ENCODE results near the gene S100A7. TPM values are rescaled to one million over a fixed set of nuclear protein-coding genes. Genes with fewer than 3 reads are reported as not detected.

The S100A7 gene
- total and polyA plus RNA-seq, 2 donors (not counting 1 experiment from before 2014, with no cell fraction given): not detected

DNA sequence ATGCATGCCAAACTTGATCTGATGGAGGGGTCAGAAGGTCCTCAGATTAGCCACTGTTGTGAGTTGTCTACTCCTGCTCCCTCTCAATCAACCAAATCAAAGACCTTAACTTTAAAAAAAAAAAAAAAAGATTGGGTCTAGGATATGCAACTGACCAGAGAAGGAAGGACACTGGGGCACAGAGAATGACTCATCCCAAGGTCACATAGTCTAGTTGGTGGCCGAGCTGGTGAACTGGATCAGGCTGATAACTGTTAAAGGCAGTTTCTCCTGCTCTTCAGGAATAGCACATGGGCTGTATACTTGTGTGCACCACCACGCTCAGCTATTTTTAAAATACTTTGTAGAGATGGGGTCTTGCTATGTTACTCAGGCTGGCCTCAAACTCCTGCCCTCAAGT lies 14.8 kb upstream of the S100A7 start:
- Histone ChIP-seq H3K27ac (ENCODE audit: insufficient read depth, low read length) (no peak overlapping the region), H3K36me3 (ENCODE audit: control insufficient read depth, insufficient read depth, low read length) (no peaks in the 10 kb centered on the region), H3K4me1 (ENCODE audit: control insufficient read depth, extremely low read depth, insufficient read depth, low read length) (no peaks in the 10 kb centered on the region), H3K27me3 (ENCODE audit: control insufficient read depth, insufficient read depth, low read length) (no peaks in the 10 kb centered on the region), H3K4me2 (ENCODE audit: extremely low read depth, insufficient read depth, low read length) (no peak overlapping the region), H2AFZ (ENCODE audit: low read length) (no peak overlapping the region), H4K20me1 (ENCODE audit: control insufficient read depth, extremely low read depth, insufficient read depth, low read length) (no peaks in the 10 kb centered on the region), H3K9ac (ENCODE audit: insufficient read depth, low read length) (no peak overlapping the region), H3K79me2 (ENCODE audit: control insufficient read depth, insufficient read depth, low read length) (no peaks in the 10 kb centered on the region), H3K9me3 (ENCODE audit: control insufficient read depth, insufficient read depth, low read depth, low read length) (no peaks in the 10 kb centered on the region), H3K4me3 (replicated peaks in 1 of 4; ENCODE audit: control extremely low read depth in 1 of 4, insufficient read depth in 1 of 4, low read depth in 3 of 4, low read length in 4 of 4) (no peak overlapping the region)
- TF ChIP-seq EZH2 (IDR thresholded peaks at IDR 0.05; ENCODE audit: low read length, missing control alignments): no peak
- TF ChIP-seq, protein P1, sequence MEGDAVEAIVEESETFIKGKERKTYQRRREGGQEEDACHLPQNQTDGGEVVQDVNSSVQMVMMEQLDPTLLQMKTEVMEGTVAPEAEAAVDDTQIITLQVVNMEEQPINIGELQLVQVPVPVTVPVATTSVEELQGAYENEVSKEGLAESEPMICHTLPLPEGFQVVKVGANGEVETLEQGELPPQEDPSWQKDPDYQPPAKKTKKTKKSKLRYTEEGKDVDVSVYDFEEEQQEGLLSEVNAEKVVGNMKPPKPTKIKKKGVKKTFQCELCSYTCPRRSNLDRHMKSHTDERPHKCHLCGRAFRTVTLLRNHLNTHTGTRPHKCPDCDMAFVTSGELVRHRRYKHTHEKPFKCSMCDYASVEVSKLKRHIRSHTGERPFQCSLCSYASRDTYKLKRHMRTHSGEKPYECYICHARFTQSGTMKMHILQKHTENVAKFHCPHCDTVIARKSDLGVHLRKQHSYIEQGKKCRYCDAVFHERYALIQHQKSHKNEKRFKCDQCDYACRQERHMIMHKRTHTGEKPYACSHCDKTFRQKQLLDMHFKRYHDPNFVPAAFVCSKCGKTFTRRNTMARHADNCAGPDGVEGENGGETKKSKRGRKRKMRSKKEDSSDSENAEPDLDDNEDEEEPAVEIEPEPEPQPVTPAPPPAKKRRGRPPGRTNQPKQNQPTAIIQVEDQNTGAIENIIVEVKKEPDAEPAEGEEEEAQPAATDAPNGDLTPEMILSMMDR (conservative IDR thresholded peaks at IDR 0.05 in 1 of 2, IDR thresholded peaks at IDR 0.05 in 1 of 2; ENCODE audit: low read depth in 1 of 2, low read length in 2 of 2): no peak
- no peak for DNase-seq (ENCODE audit: low read depth in 2 of 2)

DNA sequence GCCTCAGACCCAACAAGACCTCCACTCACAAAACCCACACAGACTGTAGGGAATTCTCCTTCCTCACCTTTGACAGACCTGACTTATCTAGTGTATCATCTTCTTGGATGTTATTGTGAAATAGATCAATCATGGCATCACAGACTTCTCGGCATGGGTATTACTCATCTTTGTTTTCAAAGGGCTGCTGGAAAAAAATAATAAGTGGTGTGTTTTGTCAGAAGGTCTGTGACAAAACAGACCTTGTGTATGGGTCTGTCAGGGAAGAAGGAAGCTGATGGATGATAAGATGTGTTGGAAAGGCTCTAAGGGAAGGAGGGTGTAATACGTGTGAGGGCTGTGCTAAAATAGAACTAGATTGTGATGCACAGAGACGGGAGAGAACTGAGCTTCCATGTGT lies 13.9 kb upstream of the S100A7 start:
- Histone ChIP-seq H3K9ac (ENCODE audit: insufficient read depth, low read length) (no peak overlapping the region), H2AFZ (ENCODE audit: low read length) (no peak overlapping the region), H4K20me1 (ENCODE audit: control insufficient read depth, extremely low read depth, insufficient read depth, low read length) (no peaks in the 10 kb centered on the region), H3K4me2 (ENCODE audit: extremely low read depth, insufficient read depth, low read length) (no peak overlapping the region), H3K79me2 (ENCODE audit: control insufficient read depth, insufficient read depth, low read length) (no peaks in the 10 kb centered on the region), H3K27me3 (ENCODE audit: control insufficient read depth, insufficient read depth, low read length) (no peaks in the 10 kb centered on the region), H3K4me3 (replicated peaks in 1 of 4; ENCODE audit: control extremely low read depth in 1 of 4, insufficient read depth in 1 of 4, low read depth in 3 of 4, low read length in 4 of 4) (no peak overlapping the region), H3K9me3 (ENCODE audit: control insufficient read depth, insufficient read depth, low read depth, low read length) (no peaks in the 10 kb centered on the region), H3K4me1 (ENCODE audit: control insufficient read depth, extremely low read depth, insufficient read depth, low read length) (no peaks in the 10 kb centered on the region), H3K27ac (ENCODE audit: insufficient read depth, low read length) (no peak overlapping the region), H3K36me3 (ENCODE audit: control insufficient read depth, insufficient read depth, low read length) (no peaks in the 10 kb centered on the region)
- DNase-seq (ENCODE audit: low read depth in 2 of 2): no peak
- TF ChIP-seq, protein P1 (conservative IDR thresholded peaks at IDR 0.05 in 1 of 2, IDR thresholded peaks at IDR 0.05 in 1 of 2; ENCODE audit: low read depth in 1 of 2, low read length in 2 of 2): no peak
- no peak for TF ChIP-seq EZH2 (IDR thresholded peaks at IDR 0.05; ENCODE audit: low read length, missing control alignments)

DNA sequence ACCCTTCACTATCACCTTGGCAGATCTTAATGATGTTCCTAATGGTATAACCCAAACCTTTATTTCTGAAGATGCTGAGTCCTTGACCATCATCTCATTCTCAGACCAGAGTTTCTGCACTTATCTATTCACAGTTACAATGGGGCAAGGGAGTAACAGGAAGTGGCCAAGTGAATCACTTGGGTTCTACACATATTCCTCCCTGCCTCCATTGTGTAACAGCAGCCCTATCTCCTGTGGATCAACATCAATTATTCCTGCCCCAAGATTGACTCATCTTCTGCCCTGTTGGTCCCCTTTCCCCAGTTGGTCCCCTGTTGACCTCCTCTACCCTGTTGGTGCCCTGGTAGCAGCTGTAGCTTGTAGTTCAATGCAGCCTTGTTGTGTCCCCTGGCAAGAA lies 10.3 kb upstream of the S100A7 start:
- no peak overlapping the region for H3K9ac ChIP-seq (ENCODE audit: insufficient read depth, low read length)
- H3K27me3 ChIP-seq (ENCODE audit: control insufficient read depth, insufficient read depth, low read length): no peaks in the 10 kb centered on the region
- TF ChIP-seq, protein P1 (conservative IDR thresholded peaks at IDR 0.05 in 1 of 2, IDR thresholded peaks at IDR 0.05 in 1 of 2; ENCODE audit: low read depth in 1 of 2, low read length in 2 of 2): no peak
- no peak for TF ChIP-seq EZH2 (IDR thresholded peaks at IDR 0.05; ENCODE audit: low read length, missing control alignments)
- H2AFZ ChIP-seq (ENCODE audit: low read length): no peak overlapping the region
- no peak for DNase-seq (ENCODE audit: low read depth in 2 of 2)
- H3K9me3 ChIP-seq (ENCODE audit: control insufficient read depth, insufficient read depth, low read depth, low read length): no peaks in the 10 kb centered on the region
- no peaks in the 10 kb centered on the region for H3K36me3 ChIP-seq (ENCODE audit: control insufficient read depth, insufficient read depth, low read length)
- peaks cover 5% of the 10 kb centered on the region for H3K4me1 ChIP-seq (ENCODE audit: control insufficient read depth, extremely low read depth, insufficient read depth, low read length)
- no peaks in the 10 kb centered on the region for H4K20me1 ChIP-seq (ENCODE audit: control insufficient read depth, extremely low read depth, insufficient read depth, low read length)
- H3K4me3 ChIP-seq (replicated peaks in 1 of 4; ENCODE audit: control extremely low read depth in 1 of 4, insufficient read depth in 1 of 4, low read depth in 3 of 4, low read length in 4 of 4): no peak overlapping the region
- H3K79me2 ChIP-seq (ENCODE audit: control insufficient read depth, insufficient read depth, low read length): no peaks in the 10 kb centered on the region
- H3K4me2 ChIP-seq (ENCODE audit: extremely low read depth, insufficient read depth, low read length): no peak overlapping the region
- H3K27ac ChIP-seq (ENCODE audit: insufficient read depth, low read length): no peak overlapping the region
